AG04450 (cell line): ENCODE data around the gene GABBR1. TPM values are rescaled to one million over a fixed set of nuclear protein-coding genes. Genes with fewer than 3 reads are reported as not detected.

Experiments used
- CTCF ChIA-PET: fragments of 300-600, 350-600 bp; formaldehyde crosslinking; extraction: SDS; loops from one replicate; lab custom pipeline; 2022; ENCODE audit warnings: antibody characterized with exemption, inconsistent platforms; lab: Charles Lee
- POLR2A ChIA-PET: fragments of 350-600 bp; formaldehyde crosslinking; extraction: SDS; loops from one replicate; lab custom pipeline; 2021; ENCODE audit warnings: antibody characterized with exemption, inconsistent platforms; lab: Yijun Ruan, JAX
- DNase-seq: peaks from one replicate; pipeline ENCODE4 v3.0.0-alpha.2; 2011; ENCODE audit warnings: low read depth, low spot score
- H3K27ac ChIP-seq: one replicate; pipeline ENCODE4 v1.5.1; 2012; ENCODE audit warnings: low read depth, low read length, control low read depth
- H3K27me3 ChIP-seq: one replicate; pipeline ENCODE4 v1.6.0; 2012; ENCODE audit warnings: low read length; ENCODE audit not compliant: control insufficient read depth, insufficient read depth
- H3K4me3 ChIP-seq: 2 replicates; pipeline ENCODE4 v1.5.1; 2011; ENCODE audit warnings: mild to moderate bottlenecking, low read depth, low read length, control low read depth
- H3K9me3 ChIP-seq: 2 replicates; pipeline ENCODE4 v1.5.1; 2012; ENCODE audit warnings: low read length; ENCODE audit not compliant: control insufficient read depth, insufficient read depth
- polyA plus RNA-seq: library from polyadenylated mRNA; depleted of rRNA; stranded (reverse); fragments of >200 nt; gene quantifications from 2 replicates; pipeline ENCODE4 v1.2.3, GENCODE V29; 2011; rRNA removed
- small RNA-seq: library from RNA; depleted of rRNA; stranded (forward); fragments of <200 nt; gene quantifications from one replicate; pipeline ENCODE3, GENCODE V24; 2012; ENCODE audit warnings: low read depth; ENCODE audit not compliant: insufficient read length
- TF ChIP-seq, protein P1 (sequence below): IDR thresholded peaks from 2 replicates; pipeline ENCODE4 v1.5.1; 2011; ENCODE audit warnings: low read depth, low read length, control low read depth, inconsistent platforms

GABBR1 gene
- polyA plus RNA-seq, 1 experiment: 14.6 TPM

DNA sequence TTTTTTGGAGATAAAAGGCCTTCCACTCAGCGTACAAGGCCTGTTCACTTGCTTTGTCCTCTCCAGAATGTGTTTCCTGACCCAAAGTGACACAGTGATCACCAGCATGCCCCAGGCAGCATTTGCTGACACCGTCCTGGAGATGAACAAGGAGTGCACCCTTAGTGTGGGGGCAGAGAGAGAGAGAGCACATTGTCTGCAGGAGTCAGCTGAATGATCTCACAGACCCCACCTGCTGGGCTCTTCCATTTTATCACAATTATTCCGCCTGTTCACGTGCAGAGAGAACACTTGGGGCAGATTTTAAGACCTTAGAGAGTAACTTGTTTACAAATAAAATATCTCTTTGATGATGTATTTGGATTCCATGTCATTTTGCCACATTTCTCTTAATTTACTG is 122.8 kb downstream of the GABBR1 start:
- H3K27ac ChIP-seq: no peak overlapping the region
- POLR2A ChIA-PET: no interaction called here
- H3K9me3 ChIP-seq: peaks cover 6% of the 10 kb centered on the region; the same call in 1 of the 2 replicates
- CTCF ChIA-PET: no interaction called here
- no peak for DNase-seq
- TF ChIP-seq, protein P1, sequence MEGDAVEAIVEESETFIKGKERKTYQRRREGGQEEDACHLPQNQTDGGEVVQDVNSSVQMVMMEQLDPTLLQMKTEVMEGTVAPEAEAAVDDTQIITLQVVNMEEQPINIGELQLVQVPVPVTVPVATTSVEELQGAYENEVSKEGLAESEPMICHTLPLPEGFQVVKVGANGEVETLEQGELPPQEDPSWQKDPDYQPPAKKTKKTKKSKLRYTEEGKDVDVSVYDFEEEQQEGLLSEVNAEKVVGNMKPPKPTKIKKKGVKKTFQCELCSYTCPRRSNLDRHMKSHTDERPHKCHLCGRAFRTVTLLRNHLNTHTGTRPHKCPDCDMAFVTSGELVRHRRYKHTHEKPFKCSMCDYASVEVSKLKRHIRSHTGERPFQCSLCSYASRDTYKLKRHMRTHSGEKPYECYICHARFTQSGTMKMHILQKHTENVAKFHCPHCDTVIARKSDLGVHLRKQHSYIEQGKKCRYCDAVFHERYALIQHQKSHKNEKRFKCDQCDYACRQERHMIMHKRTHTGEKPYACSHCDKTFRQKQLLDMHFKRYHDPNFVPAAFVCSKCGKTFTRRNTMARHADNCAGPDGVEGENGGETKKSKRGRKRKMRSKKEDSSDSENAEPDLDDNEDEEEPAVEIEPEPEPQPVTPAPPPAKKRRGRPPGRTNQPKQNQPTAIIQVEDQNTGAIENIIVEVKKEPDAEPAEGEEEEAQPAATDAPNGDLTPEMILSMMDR: no peak
- no peaks in the 10 kb centered on the region for H3K27me3 ChIP-seq
- H3K4me3 ChIP-seq: no peak overlapping the region

Small RNA genes within 50 kb of the gene (small RNA-seq; reads per million reads assigned to genes)
- gene SNORD32B: not detected
- not detected for gene SUMO2P1
- not detected for gene TMEM183AP1

Other genes starting within 250 kb of the GABBR1 start
- not detected in 2 replicates for gene OR12D2, start 237.6 kb downstream of the GABBR1 start, polyA plus RNA-seq
- not detected in 2 replicates for gene OR12D1, start 218.3 kb downstream of the GABBR1 start, polyA plus RNA-seq
- not detected in 2 replicates for gene OR10C1, start 193.9 kb downstream of the GABBR1 start, polyA plus RNA-seq
- gene OR11A1, start 176.1 kb downstream of the GABBR1 start, polyA plus RNA-seq: not detected in 2 replicates
- not detected in 2 replicates for gene OR2H1, start 176.0 kb downstream of the GABBR1 start, polyA plus RNA-seq
- gene MAS1L, start 145.2 kb downstream of the GABBR1 start, polyA plus RNA-seq: not detected in 2 replicates
- not detected in 2 replicates for gene UBD, start 73.5 kb downstream of the GABBR1 start, polyA plus RNA-seq
- gene OR2H2, start 48.1 kb downstream of the GABBR1 start, polyA plus RNA-seq: not detected in 2 replicates
- gene MOG, start 23.9 kb upstream of the GABBR1 start, polyA plus RNA-seq: not detected in 2 replicates
- gene ZFP57, start 48.0 kb upstream of the GABBR1 start, polyA plus RNA-seq: not detected in 2 replicates
- 0.12 TPM in 1 of 2 replicates, not detected in the other for gene HLA-F, start 90.3 kb upstream of the GABBR1 start, polyA plus RNA-seq
- not detected in 2 replicates for gene HLA-G, start 194.6 kb upstream of the GABBR1 start, polyA plus RNA-seq